HepG2 (cell line): Measurements from ENCODE around the gene TTLL6. TPM values are rescaled to one million over a fixed set of nuclear protein-coding genes. Genes with fewer than 3 reads are reported as not detected.

Source experiments
- AKAP8 ChIP-seq: sonication (generic); formaldehyde crosslinking; IDR thresholded peaks from 2 replicates; pipeline ENCODE4 v1.5.1; 2020; ENCODE audit warnings: mild to moderate bottlenecking, missing genetic modification reagents
- DPF2 ChIP-seq: sonication (generic); formaldehyde crosslinking; IDR thresholded peaks from 2 replicates; pipeline ENCODE4 v1.4.0; 2020; ENCODE audit warnings: mild to moderate bottlenecking, low read depth, missing genetic modification reagents, borderline replicate concordance
- EHMT2 ChIP-seq: fragments of 200-600 bp; sonication (generic); IDR thresholded peaks from 2 replicates; pipeline ENCODE4 v1.7.0; 2017; ENCODE audit warnings: antibody characterized with exemption, low read depth, low read length, borderline replicate concordance
- GZF1 ChIP-seq: sonication (generic); formaldehyde crosslinking; IDR thresholded peaks from 2 replicates; pipeline ENCODE4 v1.5.1; 2020; ENCODE audit warnings: mild to moderate bottlenecking, missing genetic modification reagents
- HNRNPK ChIP-seq: fragments of 200-400 bp; formaldehyde crosslinking; IDR thresholded peaks from 2 replicates; pipeline ENCODE4 v1.6.1; 2018; ENCODE audit warnings: low read length, low read depth, moderate library complexity, mild to moderate bottlenecking; ENCODE audit not compliant: poor library complexity, severe bottlenecking
- MAFK ChIP-seq, 2 experiments: IDR thresholded peaks in 1 of 2; conservative IDR thresholded peaks in 1 of 2; 2 replicates each; pipeline ENCODE4 v1.6.1; 2011; ENCODE audit warnings: improper control_type of control experiment in 2 of 2, low read length in 2 of 2
- RARA ChIP-seq: IDR thresholded peaks from 2 replicates; pipeline ENCODE4 v1.6.1; 2016; ENCODE audit warnings: missing genetic modification reagents, missing compliant biosample characterization
- RBFOX2 ChIP-seq: fragments of 200-400 bp; formaldehyde crosslinking; IDR thresholded peaks from 2 replicates; pipeline ENCODE4 v1.6.1; 2017; ENCODE audit warnings: low read depth, mild to moderate bottlenecking, low read length
- SALL1 ChIP-seq: sonication (generic); formaldehyde crosslinking; IDR thresholded peaks from 2 replicates; pipeline ENCODE4 v1.8.0; 2022; ENCODE audit warnings: mild to moderate bottlenecking, missing genetic modification reagents
- ZBTB33 ChIP-seq: sonication (generic); formaldehyde crosslinking; IDR thresholded peaks from 2 replicates; pipeline ENCODE4 v1.4.0; 2020; ENCODE audit warnings: missing genetic modification reagents
- ZNF20 ChIP-seq: sonication (generic); formaldehyde crosslinking; IDR thresholded peaks from 2 replicates; pipeline ENCODE4 v1.4.0; 2020; ENCODE audit warnings: mild to moderate bottlenecking, moderate library complexity, missing genetic modification reagents
- ZNF24 ChIP-seq: fragments of 450-650 bp; IDR thresholded peaks from 2 replicates; pipeline ENCODE4 v1.6.1; 2017; ENCODE audit warnings: antibody characterized with exemption, mild to moderate bottlenecking
- polyA plus RNA-seq, 8 experiments: library from polyadenylated mRNA; depleted of rRNA in 3 of 8; stranded (reverse) in 7 of 8; unstranded in 1 of 8; fragments of >200 nt; fragmentation: Illumina TruSeq in 4 of 8; extraction: Trizol in 4 of 8; gene quantifications; 2 replicates each; pipeline versions ENCODE4 v1.2.1 to v1.2.3, GENCODE V29; 2011 to 2016; ENCODE audit warnings: low read depth in 4 of 8, missing spikeins in 1 of 8, mixed read lengths in 1 of 8; ENCODE audit not compliant: insufficient read depth in 1 of 8
- total RNA-seq, 5 experiments: library from RNA; depleted of rRNA; stranded (reverse); fragments of >200 nt; fragmentation: Illumina TruSeq; extraction: Trizol; gene quantifications; 2 replicates each; pipeline ENCODE4 v1.2.3, GENCODE V29; 2016; ENCODE audit warnings: low read depth in 1 of 5
- TF ChIP-seq, protein P1 (sequence below): sonication (generic); formaldehyde crosslinking; IDR thresholded peaks from 2 replicates; pipeline ENCODE4 v1.5.1; 2020; ENCODE audit warnings: mild to moderate bottlenecking, missing genetic modification reagents, moderate library complexity
- TF ChIP-seq, protein P2 (sequence below): sonication (generic); formaldehyde crosslinking; IDR thresholded peaks from 2 replicates; pipeline ENCODE4 v1.5.0; 2020; ENCODE audit warnings: mild to moderate bottlenecking, missing genetic modification reagents

Gene TTLL6
- total and polyA plus RNA-seq, 2 of the 13 experiments (the other 11 are each of a cell fraction or from before 2014, with no cell fraction given), result 0.04 to 0.08 TPM

DNA sequence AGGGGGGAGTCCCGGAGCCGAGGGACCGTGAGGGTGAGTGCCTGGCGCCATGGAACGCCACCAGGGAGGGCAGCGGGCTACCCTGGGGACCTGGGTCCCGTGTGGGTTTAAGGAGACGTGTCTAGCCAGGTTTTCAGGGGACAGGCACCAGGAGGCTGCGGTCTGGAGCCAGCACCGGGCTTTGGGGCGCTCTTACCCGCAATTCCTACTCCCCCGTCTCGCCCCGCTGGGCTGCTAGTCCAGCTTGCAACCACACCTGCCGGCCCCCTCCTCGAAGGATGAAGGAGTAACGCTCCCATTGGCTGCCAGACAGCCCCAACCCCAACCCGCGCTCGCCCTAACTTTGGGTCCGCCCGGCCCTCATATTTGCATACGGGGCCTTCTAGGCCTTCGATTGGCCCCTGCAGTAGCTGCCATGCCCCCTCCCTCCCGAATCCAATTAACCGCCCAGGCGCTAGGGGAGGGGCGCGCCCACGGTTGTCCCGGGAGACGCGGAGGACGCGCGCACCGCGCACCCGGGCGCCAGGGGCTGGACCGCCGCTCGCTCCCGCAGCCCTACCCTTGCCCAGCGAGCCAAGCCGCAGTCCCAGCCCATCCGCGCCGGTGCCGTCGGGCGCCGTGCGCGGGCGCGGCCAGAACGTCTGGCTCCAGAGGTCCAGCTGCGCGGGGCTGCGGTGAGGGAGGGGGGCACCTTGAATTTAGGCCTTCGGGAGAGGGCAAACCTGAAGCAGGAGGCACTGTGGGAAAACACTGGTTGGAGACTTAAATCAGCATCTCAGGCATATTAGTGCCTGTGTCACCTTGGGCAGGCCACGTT, at the start of gene TTLL6 (continued):
- no peak; the same call in 1 of the 2 replicates for TF ChIP-seq GZF1 (CRISPR knock-in tag)
- TF ChIP-seq ZNF24, result no peak
- TF ChIP-seq ZBTB33, result no peak
- TF ChIP-seq DPF2, result no peak
- TF ChIP-seq, protein P1, sequence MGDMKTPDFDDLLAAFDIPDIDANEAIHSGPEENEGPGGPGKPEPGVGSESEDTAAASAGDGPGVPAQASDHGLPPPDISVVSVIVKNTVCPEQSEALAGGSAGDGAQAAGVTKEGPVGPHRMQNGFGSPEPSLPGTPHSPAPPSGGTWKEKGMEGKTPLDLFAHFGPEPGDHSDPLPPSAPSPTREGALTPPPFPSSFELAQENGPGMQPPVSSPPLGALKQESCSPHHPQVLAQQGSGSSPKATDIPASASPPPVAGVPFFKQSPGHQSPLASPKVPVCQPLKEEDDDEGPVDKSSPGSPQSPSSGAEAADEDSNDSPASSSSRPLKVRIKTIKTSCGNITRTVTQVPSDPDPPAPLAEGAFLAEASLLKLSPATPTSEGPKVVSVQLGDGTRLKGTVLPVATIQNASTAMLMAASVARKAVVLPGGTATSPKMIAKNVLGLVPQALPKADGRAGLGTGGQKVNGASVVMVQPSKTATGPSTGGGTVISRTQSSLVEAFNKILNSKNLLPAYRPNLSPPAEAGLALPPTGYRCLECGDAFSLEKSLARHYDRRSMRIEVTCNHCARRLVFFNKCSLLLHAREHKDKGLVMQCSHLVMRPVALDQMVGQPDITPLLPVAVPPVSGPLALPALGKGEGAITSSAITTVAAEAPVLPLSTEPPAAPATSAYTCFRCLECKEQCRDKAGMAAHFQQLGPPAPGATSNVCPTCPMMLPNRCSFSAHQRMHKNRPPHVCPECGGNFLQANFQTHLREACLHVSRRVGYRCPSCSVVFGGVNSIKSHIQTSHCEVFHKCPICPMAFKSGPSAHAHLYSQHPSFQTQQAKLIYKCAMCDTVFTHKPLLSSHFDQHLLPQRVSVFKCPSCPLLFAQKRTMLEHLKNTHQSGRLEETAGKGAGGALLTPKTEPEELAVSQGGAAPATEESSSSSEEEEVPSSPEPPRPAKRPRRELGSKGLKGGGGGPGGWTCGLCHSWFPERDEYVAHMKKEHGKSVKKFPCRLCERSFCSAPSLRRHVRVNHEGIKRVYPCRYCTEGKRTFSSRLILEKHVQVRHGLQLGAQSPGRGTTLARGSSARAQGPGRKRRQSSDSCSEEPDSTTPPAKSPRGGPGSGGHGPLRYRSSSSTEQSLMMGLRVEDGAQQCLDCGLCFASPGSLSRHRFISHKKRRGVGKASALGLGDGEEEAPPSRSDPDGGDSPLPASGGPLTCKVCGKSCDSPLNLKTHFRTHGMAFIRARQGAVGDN (CRISPR knock-in tag), result peak; percentile 63
- TF ChIP-seq RARA, result no peak
- 0 out of 2 replicates have a peak, but pooled peaks have one; percentile 22 for TF ChIP-seq AKAP8 (CRISPR knock-in tag)
- TF ChIP-seq, protein P2, sequence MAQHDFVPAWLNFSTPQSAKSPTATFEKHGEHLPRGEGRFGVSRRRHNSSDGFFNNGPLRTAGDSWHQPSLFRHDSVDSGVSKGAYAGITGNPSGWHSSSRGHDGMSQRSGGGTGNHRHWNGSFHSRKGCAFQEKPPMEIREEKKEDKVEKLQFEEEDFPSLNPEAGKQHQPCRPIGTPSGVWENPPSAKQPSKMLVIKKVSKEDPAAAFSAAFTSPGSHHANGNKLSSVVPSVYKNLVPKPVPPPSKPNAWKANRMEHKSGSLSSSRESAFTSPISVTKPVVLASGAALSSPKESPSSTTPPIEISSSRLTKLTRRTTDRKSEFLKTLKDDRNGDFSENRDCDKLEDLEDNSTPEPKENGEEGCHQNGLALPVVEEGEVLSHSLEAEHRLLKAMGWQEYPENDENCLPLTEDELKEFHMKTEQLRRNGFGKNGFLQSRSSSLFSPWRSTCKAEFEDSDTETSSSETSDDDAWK (CRISPR knock-in tag), result no peak
- TF ChIP-seq MAFK (conservative IDR thresholded peaks at IDR 0.05 in 1 of 2, IDR thresholded peaks at IDR 0.05 in 1 of 2; ENCODE audit: low read length in 2 of 2), result no peak
- no peak for TF ChIP-seq RBFOX2
- TF ChIP-seq EHMT2, result no peak
- peak; percentile 43 for TF ChIP-seq HNRNPK
- TF ChIP-seq ZNF20 (CRISPR knock-in tag), result no peak
- TF ChIP-seq SALL1 (CRISPR knock-in tag), result peak; percentile 33; the same call in 1 of the 2 replicates
